ENCODE data around the gene GTF2IRD1. TPM values are rescaled to one million over a fixed set of nuclear protein-coding genes. Genes with fewer than 3 reads are reported as not detected.

GTF2IRD1 gene
- total and polyA plus RNA-seq, 2 of the 13 experiments (the other 11 are each of a cell fraction or from before 2014, with no cell fraction given) = 16.5 to 26.7 TPM

DNA sequence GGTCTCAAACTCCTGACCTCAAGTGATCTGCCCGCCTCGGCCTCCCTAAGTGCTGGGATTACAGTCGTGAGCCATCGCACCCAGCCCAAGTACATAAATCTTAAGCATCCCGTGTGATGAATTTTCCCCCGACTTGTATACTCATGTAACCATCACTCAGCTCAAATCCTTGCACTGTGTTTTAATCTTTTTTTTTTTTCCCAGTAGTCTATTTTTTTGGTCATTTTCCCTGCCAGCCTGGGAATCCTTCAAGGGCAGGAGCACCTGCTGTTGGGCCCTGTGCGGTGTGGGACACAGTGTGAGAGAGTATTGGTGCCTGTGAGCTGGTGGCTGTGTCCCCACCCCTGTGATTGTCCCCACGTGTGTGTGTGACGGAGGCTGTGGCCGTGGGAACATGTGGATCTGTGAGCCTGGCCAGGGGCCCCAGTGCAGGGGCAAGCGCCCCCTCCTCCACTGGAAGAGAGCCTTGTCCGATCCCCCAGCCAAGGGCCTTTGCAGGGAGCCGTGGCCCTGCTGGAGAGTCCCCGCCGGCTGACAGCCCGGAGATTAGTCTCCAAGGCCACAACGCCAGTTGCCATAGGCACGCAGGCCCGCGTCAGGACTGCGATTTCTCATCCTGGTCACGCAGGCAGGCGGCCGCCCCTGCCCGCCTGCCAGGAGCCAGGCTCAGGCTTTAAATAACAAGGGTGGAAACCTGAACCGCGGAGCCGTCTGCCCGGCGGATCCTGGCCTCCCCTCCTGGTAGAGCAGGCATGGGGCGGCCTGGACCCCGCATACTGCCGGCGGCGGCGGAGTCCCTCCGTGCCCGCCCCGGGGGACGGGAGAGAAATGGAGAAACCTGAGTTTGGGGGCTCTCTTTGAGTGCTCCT, 26.5 kb downstream of the GTF2IRD1 start (continued):
- TF ChIP-seq, protein P1, sequence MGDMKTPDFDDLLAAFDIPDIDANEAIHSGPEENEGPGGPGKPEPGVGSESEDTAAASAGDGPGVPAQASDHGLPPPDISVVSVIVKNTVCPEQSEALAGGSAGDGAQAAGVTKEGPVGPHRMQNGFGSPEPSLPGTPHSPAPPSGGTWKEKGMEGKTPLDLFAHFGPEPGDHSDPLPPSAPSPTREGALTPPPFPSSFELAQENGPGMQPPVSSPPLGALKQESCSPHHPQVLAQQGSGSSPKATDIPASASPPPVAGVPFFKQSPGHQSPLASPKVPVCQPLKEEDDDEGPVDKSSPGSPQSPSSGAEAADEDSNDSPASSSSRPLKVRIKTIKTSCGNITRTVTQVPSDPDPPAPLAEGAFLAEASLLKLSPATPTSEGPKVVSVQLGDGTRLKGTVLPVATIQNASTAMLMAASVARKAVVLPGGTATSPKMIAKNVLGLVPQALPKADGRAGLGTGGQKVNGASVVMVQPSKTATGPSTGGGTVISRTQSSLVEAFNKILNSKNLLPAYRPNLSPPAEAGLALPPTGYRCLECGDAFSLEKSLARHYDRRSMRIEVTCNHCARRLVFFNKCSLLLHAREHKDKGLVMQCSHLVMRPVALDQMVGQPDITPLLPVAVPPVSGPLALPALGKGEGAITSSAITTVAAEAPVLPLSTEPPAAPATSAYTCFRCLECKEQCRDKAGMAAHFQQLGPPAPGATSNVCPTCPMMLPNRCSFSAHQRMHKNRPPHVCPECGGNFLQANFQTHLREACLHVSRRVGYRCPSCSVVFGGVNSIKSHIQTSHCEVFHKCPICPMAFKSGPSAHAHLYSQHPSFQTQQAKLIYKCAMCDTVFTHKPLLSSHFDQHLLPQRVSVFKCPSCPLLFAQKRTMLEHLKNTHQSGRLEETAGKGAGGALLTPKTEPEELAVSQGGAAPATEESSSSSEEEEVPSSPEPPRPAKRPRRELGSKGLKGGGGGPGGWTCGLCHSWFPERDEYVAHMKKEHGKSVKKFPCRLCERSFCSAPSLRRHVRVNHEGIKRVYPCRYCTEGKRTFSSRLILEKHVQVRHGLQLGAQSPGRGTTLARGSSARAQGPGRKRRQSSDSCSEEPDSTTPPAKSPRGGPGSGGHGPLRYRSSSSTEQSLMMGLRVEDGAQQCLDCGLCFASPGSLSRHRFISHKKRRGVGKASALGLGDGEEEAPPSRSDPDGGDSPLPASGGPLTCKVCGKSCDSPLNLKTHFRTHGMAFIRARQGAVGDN (CRISPR knock-in tag; IDR thresholded peaks at IDR 0.05) = peak; percentile 72
- TF ChIP-seq SALL1 (CRISPR knock-in tag; IDR thresholded peaks at IDR 0.05) (peak; percentile 12; the same call in 1 of the 2 replicates), RFX1 (IDR thresholded peaks at IDR 0.05) (peak; percentile 77), ZNF883 (CRISPR knock-in tag; IDR thresholded peaks at IDR 0.05; ENCODE audit: not compliant biosample characterization) (no peak), CEBPB (IDR thresholded peaks at IDR 0.05; ENCODE audit: borderline replicate concordance, low read depth, low read length) (peak; percentile 20; the same call in 1 of the 2 replicates), POLR2AphosphoS2 (IDR thresholded peaks at IDR 0.05; ENCODE audit: low read depth, low read length) (no peak)

DNA sequence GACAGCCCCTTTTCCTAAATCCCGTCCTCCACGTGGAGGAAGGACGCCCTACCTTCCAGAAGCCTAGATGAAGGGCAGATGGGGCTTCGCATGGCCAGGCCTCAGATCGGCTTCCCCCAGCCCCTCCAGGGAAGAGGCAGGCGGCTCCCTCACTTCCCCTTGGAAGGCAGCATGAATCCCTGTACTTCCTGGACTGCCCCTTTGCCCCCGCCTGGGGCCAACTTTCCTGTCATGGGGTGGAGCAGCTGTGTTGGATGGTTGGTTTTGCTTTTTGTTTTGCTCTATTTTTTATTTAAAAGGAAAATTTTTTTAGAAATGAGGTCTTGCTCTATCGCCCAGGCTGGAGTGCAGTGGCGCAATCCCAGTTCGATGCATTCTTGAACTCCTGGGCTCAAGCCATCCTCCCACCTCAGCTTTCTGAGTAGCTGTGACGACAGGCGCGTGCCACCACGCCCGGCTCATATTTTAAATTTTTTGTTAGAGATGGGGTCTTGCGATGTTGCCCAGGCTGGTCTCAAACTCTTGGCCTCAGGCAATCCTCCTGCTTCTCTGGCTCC, 27.2 kb downstream of the GTF2IRD1 start:
- intact Hi-C loops (cut with micrococcal nuclease; ENCODE audit: unreplicated experiment) (no loop called here), in situ Hi-C loops (cut with HindIII; ENCODE audit: extremely low pct_ligation_motif_present, low pct_unique_long_range_greater_than_20kb) (no loop called here)
- H3K4me3 ChIP-seq (replicated peaks in 1 of 3; ENCODE audit: insufficient read depth in 1 of 3, low read depth in 2 of 3, low read length in 3 of 3) = peak overlapping the region; percentile 32 to 62 (median 55); a peak in 5 of 6 replicates
- peaks cover 8% of the 10 kb centered on the region for H4K20me1 ChIP-seq (ENCODE audit: insufficient read depth, low read length)
- H2AFZ ChIP-seq (ENCODE audit: low read length) = no peak overlapping the region
- H3K27me3 ChIP-seq (ENCODE audit: control insufficient read depth in 1 of 2, insufficient read depth in 2 of 2, low read length in 2 of 2) = no peaks in the 10 kb centered on the region
- peak overlapping the region; percentile 46 for H3K27ac ChIP-seq (ENCODE audit: extremely low read length, insufficient read depth, low read length)
- H3K4me2 ChIP-seq (ENCODE audit: low read depth, low read length) = peak overlapping the region; percentile 69
- H3K9ac ChIP-seq (ENCODE audit: insufficient read depth, low read depth, low read length) = peak overlapping the region; percentile 48
- BruUV-seq (replicated peaks) = no TSS peak
- ChIA-PET CTCF (ENCODE audit: low intra/inter-chr PET ratio, low total read pairs) (no interaction called here), POLR2A (no interaction called here)
- H3K36me3 ChIP-seq (replicated peaks in 1 of 2; ENCODE audit: control insufficient read depth in 1 of 2, insufficient read depth in 2 of 2, low read length in 2 of 2) = 0 out of 5 replicates have a peak, but pooled peaks cover 0 to 2% of the 10 kb centered on the region in 2 experiments
- FAIRE-seq (no peak), DNase-seq (ENCODE audit: low spot score) (no peak), ATAC-seq (peak; percentile 55)
- peaks cover 55% of the 10 kb centered on the region for H3K4me1 ChIP-seq (ENCODE audit: insufficient read depth, low read length)
- WGBS (ENCODE audit: low lambda C conversion rate) = 63% methylated on average over 14 of the region's 16 CpGs
- H3K9me3 ChIP-seq (ENCODE audit: low read length) = no peaks in the 10 kb centered on the region
- peaks cover 28% of the 10 kb centered on the region for H3K79me2 ChIP-seq (ENCODE audit: insufficient read depth, low read length)
- TF ChIP-seq ZNF121 (CRISPR knock-in tag; IDR thresholded peaks at IDR 0.05) = peak; percentile 74; the same call in 1 of the 2 replicates
- TF ChIP-seq, protein P2, sequence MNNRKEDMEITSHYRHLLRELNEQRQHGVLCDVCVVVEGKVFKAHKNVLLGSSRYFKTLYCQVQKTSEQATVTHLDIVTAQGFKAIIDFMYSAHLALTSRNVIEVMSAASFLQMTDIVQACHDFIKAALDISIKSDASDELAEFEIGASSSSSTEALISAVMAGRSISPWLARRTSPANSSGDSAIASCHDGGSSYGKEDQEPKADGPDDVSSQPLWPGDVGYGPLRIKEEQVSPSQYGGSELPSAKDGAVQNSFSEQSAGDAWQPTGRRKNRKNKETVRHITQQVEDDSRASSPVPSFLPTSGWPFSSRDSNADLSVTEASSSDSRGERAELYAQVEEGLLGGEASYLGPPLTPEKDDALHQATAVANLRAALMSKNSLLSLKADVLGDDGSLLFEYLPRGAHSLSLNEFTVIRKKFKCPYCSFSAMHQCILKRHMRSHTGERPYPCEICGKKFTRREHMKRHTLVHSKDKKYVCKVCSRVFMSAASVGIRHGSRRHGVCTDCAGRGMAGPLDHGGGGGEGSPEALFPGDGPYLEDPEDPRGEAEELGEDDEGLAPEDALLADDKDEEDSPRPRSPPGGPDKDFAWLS (CRISPR knock-in tag; IDR thresholded peaks at IDR 0.05; ENCODE audit: borderline replicate concordance) = no peak
- TF ChIP-seq, protein P1 (CRISPR knock-in tag; IDR thresholded peaks at IDR 0.05) = peak; percentile 40; the same call in 1 of the 2 replicates
- peak; percentile 16; the same call in 1 of the 2 replicates for TF ChIP-seq CEBPB (IDR thresholded peaks at IDR 0.05; ENCODE audit: borderline replicate concordance, low read depth, low read length)
- no peak for TF ChIP-seq PHF21A (CRISPR knock-in tag; IDR thresholded peaks at IDR 0.05)
